Ishikawa (cell line): ENCODE results near the gene ERC1.

Source experiments
- CEBPB ChIP-seq: IDR thresholded peaks from 2 replicates; pipeline ENCODE4 v1.6.1; 2012
- CREB1 ChIP-seq: IDR thresholded peaks from 2 replicates; pipeline ENCODE4 v1.6.1; 2012; ENCODE audit warnings: low read depth
- EGR1 ChIP-seq: IDR thresholded peaks from 2 replicates; pipeline ENCODE4 v1.6.1; 2012
- EP300 ChIP-seq: IDR thresholded peaks from 2 replicates; pipeline ENCODE4 v1.6.1; 2012; ENCODE audit warnings: borderline replicate concordance
- RAD21 ChIP-seq: IDR thresholded peaks from 2 replicates; pipeline ENCODE4 v1.6.1; 2012; ENCODE audit warnings: low read depth
- TCF12 ChIP-seq: IDR thresholded peaks from 2 replicates; pipeline ENCODE4 v1.6.1; 2012; ENCODE audit warnings: low read depth
- TF ChIP-seq, protein P1 (sequence below): IDR thresholded peaks from 2 replicates; pipeline ENCODE4 v1.6.1; 2012; ENCODE audit warnings: low read depth, mild to moderate bottlenecking
- TF ChIP-seq, protein P2 (sequence below): IDR thresholded peaks from 2 replicates; pipeline ENCODE4 v1.6.1; 2012

DNA sequence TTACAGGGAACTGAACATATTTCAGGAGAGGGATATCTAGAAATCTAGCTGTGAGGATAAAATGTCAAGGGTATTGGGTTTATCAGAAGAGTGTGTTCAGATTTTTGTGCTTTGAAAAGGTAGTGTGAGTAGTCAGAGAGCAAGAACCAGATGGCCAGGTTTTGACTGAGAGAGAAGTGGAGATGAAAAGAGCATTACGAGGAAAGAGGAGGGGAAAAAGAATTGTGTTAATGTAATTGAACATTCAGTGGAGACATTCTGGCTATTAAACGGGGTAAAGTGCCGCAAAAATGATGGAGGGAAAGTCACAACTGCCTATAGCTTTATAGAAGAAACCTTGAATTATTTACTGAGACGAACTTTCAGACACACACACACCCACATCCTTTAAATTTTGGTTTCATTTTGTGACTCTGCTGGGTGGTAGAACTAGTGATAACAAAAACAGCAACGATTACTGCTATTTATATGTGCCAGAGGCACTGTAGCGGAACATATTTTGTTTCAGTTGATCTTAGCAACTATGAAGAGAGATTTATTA lies 213.6 kb downstream of the ERC1 start:
- TF ChIP-seq, protein P1, sequence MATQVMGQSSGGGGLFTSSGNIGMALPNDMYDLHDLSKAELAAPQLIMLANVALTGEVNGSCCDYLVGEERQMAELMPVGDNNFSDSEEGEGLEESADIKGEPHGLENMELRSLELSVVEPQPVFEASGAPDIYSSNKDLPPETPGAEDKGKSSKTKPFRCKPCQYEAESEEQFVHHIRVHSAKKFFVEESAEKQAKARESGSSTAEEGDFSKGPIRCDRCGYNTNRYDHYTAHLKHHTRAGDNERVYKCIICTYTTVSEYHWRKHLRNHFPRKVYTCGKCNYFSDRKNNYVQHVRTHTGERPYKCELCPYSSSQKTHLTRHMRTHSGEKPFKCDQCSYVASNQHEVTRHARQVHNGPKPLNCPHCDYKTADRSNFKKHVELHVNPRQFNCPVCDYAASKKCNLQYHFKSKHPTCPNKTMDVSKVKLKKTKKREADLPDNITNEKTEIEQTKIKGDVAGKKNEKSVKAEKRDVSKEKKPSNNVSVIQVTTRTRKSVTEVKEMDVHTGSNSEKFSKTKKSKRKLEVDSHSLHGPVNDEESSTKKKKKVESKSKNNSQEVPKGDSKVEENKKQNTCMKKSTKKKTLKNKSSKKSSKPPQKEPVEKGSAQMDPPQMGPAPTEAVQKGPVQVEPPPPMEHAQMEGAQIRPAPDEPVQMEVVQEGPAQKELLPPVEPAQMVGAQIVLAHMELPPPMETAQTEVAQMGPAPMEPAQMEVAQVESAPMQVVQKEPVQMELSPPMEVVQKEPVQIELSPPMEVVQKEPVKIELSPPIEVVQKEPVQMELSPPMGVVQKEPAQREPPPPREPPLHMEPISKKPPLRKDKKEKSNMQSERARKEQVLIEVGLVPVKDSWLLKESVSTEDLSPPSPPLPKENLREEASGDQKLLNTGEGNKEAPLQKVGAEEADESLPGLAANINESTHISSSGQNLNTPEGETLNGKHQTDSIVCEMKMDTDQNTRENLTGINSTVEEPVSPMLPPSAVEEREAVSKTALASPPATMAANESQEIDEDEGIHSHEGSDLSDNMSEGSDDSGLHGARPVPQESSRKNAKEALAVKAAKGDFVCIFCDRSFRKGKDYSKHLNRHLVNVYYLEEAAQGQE = no peak
- TF ChIP-seq CEBPB (no peak), EGR1 (no peak), TCF12 (no peak), EP300 (no peak), RAD21 (no peak), CREB1 (no peak)
- TF ChIP-seq, protein P2, sequence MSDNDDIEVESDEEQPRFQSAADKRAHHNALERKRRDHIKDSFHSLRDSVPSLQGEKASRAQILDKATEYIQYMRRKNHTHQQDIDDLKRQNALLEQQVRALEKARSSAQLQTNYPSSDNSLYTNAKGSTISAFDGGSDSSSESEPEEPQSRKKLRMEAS = no peak
